Hepatocyte (in vitro differentiated cells): ENCODE results near the gene DPP10.

Experiments used
- EZH2 ChIP-seq: fragments of 200-600 bp; sonication (generic); IDR thresholded peaks from 2 replicates; pipeline ENCODE4 v1.6.1; 2016; ENCODE audit warnings: antibody characterized with exemption, mild to moderate bottlenecking, borderline replicate concordance
- EZH2phosphoT487 ChIP-seq: fragments of 200-600 bp; sonication (generic); IDR thresholded peaks from one replicate; pipeline ENCODE4 v1.6.1; 2018; ENCODE audit warnings: antibody characterized with exemption, mild to moderate bottlenecking, low read depth, moderate library complexity; ENCODE audit not compliant: unreplicated experiment, severe bottlenecking
- TF ChIP-seq, protein P1 (sequence below): fragments of 200-600 bp; sonication (generic); IDR thresholded peaks from 2 replicates; pipeline ENCODE4 v1.5.1; 2016; ENCODE audit warnings: antibody characterized with exemption, mild to moderate bottlenecking; ENCODE audit not compliant: poor library complexity

DNA sequence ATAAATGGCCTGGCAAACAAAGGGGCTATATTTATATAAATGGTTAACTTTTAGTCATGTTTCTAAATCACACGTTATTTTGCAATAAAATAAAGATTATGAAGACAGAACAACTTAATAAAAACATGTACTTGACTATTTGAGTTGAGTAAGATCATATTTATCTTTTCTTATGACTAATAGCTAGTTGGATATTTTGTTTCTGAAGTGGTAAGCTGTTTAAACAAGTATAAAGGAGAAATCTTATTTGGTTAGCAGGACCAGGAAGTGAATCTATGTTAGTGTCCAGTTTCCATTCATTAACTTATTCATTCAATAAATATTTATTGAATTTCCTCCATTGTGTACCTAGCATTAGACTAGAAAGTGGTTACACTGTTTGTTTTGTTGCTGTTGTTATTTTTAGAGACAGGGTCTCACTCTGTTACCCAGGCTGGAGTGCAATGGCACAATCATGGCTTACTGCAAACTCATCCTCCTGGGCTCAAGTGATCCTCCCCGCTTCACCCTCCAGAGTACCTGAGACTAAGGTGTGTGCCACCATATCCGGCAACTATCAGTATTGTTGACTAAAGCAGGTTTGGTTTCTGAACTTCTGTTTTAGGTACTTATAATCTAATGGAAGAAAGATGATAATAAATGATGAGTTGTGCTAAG is 312.6 kb downstream of the DPP10 start:
- no peak for TF ChIP-seq EZH2
- TF ChIP-seq, protein P1, sequence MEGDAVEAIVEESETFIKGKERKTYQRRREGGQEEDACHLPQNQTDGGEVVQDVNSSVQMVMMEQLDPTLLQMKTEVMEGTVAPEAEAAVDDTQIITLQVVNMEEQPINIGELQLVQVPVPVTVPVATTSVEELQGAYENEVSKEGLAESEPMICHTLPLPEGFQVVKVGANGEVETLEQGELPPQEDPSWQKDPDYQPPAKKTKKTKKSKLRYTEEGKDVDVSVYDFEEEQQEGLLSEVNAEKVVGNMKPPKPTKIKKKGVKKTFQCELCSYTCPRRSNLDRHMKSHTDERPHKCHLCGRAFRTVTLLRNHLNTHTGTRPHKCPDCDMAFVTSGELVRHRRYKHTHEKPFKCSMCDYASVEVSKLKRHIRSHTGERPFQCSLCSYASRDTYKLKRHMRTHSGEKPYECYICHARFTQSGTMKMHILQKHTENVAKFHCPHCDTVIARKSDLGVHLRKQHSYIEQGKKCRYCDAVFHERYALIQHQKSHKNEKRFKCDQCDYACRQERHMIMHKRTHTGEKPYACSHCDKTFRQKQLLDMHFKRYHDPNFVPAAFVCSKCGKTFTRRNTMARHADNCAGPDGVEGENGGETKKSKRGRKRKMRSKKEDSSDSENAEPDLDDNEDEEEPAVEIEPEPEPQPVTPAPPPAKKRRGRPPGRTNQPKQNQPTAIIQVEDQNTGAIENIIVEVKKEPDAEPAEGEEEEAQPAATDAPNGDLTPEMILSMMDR = no peak
- TF ChIP-seq EZH2phosphoT487 = no peak
